HG02759 (cell line): ENCODE measurements around the gene DUSP7.

ENCODE experiments used
- ATAC-seq: cut with Tn5 transposase; IDR thresholded peaks from one replicate; pipeline ENCODE4 v1.9.1; 2021; ENCODE audit warnings: mild to moderate bottlenecking, moderate library complexity; ENCODE audit not compliant: unreplicated experiment

The DUSP7 gene

DNA sequence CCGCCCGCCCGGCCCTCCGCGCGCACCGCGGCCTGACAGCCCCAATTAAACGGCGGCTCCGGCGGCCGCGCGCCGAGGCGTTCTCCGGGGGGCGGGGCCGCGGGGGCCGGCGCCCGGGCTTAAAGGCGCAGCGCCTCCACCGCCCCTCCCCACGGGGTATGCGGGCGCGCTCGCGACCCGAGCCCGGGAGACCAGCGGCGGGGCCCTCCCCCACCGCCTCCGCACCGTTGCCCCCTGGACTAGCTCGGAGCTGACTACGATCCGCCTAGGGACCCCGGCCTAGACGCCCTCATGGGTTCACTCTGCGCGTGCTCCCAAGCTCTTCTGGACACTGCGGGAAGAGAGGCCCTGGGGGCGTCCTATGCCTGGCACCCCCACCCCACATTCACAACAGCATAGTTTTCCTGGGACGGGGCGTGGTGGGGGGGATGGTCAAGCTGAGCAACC is at the start of gene DUSP7:
Gene DUSP7, minus strand, starts transcription at position 51 of the 447 bp plus-strand sequence. CDS start 205 bp downstream, outside the sequence.
- ATAC-seq = peak; percentile 42

DNA sequence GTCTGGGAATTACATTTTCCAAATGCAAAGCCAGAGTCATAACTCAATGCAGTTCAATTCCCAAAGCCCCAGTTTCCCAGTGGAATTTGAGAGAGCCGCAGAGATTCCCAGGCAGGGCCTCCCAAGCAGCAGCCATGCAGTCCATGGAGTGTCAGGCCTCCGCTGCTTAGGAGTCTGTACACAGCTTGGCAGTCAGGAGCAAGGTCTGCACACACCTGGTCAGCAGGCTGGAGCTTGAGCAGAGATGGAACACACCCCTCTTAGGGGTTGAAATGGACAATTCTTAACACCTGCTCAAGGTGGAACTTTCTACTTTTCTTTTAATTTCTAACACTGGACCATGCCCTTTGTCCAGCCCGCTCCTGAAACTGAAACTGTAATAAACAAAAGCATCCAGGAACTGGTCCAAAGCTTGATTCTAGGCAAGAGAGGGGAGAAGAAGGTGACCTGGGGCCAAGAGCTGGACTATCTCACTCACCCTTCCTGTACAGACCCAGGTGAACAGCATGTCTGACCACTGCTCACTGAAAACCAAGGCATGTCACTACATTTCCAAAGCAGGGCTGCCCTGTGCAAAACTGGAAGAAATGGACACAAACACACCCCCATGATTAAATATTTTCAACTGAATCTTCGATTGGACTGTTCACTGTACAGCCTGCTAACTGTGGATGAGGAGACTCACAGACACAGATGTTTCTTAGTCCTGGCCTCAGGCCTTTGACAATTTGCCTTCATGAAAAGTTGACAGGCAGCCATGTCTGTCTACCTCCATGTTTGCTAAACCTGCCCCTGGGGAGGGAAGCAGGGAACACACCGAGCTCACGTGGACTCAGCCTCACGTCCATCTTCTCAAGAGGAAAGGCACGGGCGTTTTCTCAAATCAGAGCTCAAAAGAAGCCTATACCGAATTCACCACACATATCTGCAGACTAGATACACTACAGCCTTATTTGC is 48.6 kb upstream of the DUSP7 start:
- no peak for ATAC-seq

DNA sequence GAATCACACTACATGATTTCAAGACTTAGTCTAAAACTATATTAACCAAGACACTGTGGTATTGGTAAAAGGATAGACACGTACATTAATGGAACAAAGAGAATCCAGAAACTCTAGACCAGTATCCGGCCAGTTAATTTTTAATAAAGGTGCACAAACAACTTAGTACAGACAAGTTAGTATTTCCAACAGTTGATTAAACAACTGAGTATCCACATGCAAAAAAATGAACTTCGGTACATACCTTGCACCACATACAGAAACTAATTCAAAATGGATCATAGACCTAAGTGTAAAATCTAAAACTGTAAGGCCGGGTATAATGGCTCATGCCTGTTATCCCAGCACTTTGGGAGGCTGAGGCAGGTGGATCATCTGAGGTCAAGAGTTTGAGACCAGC is 46.6 kb upstream of the DUSP7 start:
- ATAC-seq = no peak

DNA sequence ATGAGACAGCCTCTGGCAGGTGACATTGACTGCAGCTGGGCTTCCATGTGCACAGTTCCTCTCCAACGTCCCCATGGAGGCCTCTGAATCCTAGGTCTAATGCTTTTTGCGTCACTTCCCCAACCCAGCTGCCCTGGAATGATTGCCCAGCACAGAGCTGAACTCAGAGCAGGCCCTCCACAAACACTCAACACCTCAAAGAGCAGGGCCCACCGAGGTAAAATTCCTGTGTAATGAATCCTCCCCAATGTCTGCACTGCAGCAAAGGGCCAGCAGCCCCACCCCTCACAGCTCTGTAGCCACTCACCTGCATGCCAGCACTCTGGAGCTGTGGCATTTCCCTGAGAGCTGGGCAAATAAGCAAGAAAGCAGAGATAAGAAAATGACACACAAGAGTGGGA is 42.6 kb upstream of the DUSP7 start:
- no peak for ATAC-seq

- ATAC-seq = no peak
Observed at GRCh38 chr3:52097851-52098507, 41.6 kb upstream of the DUSP7 start.

GRCh38 chr3:52095990-52096775 is 39.8 kb upstream of the DUSP7 start:
- ATAC-seq = no peak

DNA sequence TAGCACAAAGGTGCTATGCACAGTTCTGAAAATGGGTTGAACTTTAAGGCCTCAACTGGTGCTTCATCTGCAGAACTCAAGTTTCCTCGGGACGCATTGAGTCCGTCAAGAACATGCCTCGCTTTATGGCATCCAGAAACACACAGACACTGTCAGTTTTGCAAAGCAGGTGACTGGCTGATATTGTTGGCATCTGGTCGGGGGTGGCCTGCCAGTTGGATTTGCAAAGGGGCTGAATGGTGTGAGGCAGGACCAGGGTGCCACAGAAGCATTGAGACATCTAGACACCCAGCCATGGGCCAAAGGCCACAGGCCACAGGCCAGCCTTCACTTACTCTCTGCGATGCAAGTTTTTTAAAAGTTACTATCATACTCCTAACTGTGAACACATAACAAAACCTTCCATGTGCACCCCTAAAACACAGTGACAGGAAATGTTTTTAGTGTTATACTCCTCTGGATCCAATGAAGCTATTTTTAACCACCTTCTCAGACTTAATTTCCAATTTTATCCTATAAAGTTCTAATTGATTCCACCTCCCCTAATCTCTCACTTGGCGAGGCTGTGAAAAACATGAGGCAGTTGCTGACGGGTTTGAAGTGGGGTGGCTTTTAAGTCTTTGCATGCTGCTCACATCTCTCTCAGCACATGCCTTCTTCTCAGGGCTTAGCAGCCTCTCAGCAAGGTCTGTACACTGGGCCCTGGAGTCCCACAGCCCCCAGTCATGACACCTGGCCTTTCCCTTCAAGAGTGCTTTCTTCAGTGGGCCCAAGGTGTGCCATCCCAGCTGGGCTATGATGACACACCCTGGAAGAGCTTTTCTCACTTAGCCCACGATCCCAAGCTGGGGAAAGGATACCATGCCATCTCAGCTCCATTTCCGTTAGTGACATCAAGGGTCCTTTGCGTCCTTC is 38.5 kb upstream of the DUSP7 start:
- ATAC-seq = no peak

- no peak for ATAC-seq
Observed at GRCh38 chr3:52093756-52094545, 37.6 kb upstream of the DUSP7 start.

DNA sequence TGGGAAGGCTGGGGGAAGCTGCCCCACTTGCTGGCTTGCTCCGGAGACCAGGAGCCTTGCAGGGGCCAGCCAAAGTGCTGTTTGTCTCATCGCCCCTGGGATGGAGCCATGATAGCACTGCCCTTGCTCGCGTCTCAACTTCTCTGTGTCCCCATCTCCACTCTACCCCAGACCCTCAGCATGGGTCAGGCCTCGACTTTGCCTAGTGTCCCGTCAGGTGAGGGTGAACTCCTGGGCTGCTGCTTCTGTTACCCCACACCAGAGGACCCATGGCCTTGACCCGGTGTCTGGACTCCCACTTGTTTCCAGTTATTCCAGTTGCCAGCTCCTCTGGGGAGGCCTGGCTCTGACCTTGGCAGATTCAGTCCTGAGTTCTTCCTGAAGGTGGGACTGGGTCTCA is 36.5 kb upstream of the DUSP7 start:
- ATAC-seq = no peak

GRCh38 chr3:52092271-52092660 is 35.9 kb upstream of the DUSP7 start:
- ATAC-seq = no peak

DNA sequence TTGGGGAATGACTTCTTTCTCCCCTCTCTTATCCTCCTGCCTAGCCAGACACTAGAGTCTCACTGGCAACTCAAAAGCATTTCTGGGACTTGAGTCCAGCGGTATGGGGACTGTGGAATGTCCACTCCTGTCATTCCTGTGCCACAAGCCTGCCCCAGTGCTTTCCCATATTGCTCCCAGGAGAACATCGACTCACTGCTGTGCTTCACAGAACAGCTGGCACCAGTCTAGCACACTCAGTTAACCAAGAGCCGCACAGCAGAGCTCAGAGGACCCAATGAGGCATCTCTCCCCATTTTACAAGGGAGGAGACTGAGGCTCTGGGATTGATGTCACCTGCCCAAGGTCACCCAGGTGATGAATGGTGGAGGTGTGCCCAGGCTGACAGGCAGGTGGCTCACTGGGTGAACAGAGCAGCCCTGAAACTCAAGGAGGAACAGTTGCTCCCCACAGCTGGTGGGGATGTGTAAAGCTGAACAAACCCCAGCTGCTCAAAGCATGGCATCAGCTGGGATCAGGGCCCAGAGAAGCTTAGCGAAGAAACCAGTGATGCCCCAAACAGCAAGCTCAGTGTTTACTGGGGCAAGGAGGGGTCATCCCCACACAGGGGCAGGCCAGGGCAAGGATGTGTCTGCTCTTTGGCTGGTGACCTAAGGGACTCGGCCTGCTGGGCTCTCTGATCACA is 35.4 kb upstream of the DUSP7 start:
- ATAC-seq = no peak

DNA sequence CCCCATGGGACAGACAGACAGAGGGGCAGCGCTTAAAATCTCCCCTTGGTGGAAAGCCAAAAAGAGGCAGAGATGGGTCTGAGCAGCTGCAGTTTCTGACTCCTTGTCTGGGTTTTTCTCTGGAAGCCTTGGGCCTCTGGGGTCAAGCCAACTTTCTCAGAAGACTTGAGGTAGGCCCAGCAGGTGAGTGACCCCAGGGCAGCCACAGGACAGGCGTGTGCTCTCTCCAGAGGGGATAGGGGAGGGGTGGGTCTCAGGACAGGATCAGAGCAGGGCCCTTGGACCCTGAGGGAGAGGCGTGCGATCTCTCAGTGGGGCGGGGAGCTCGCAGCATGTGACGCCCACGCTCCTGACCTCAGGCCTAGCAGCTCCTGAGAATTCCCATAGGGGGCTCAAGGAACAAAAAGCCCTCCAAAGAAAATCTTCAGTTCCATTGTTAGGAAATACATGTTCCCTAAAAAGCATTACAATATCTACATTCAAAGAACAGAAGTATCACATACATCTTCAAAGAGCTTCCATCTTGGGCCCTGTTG is 34.6 kb upstream of the DUSP7 start:
- no peak for ATAC-seq

GRCh38 chr3:52090131-52090932 is 34.0 kb upstream of the DUSP7 start:
- ATAC-seq = no peak

DNA sequence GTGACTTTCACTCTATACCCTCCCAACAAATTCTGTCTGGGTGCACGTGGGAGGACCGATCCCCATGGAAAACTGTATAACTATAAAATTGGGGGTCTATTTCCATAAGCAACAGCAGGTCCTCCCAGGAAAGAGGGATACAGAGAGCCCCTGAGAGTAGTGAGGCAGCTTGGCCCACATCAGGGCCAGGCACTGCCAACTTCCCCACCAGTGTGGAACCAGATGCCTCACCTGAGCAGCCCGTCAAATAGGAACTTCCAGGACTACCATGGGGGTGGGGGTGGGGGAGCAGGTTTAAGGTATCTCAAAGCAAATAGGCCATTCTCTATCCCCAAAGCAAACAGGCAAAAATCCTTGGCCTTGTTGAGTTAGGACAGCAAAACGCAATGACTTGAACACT is 33.3 kb upstream of the DUSP7 start:
- no peak for ATAC-seq

- no peak for ATAC-seq
Observed at GRCh38 chr3:52088445-52089367, 32.3 kb upstream of the DUSP7 start.

DNA sequence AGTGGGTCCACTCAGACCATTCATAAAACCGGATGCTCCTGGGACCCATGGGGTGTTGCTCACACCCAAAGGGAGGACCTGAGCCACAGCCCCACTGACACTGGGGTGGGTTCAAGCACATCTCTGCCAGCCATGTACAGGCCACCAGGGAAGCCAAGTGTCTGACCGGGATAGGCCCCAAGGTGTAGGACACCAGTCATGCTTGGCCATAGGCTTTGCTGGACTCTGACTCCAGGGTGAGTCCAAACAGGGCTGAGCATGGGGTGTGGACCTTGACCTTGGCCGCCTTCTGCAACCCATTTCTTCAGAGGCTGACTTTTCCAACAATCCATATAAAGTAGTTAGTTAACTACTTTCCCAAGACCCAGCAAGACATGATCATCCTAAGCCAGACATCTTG is 31.4 kb upstream of the DUSP7 start:
- ATAC-seq = no peak
